GM18505 (cell line): ENCODE data around the gene NIPBL.
"Not testable (repeated sequence)": the region's sequence is repeated elsewhere in the genome, so short reads cannot be mapped to it uniquely, and the experiment has no call there.

ENCODE experiments used
- ATAC-seq: cut with Tn5 transposase; IDR thresholded peaks from one replicate; pipeline ENCODE4 v1.9.1; 2021; ENCODE audit not compliant: unreplicated experiment
- POLR2A ChIP-seq: IDR thresholded peaks from 4 replicates; pipeline ENCODE4 v1.6.1; 2011; ENCODE audit warnings: borderline replicate concordance; ENCODE audit not compliant: insufficient read depth, insufficient read length; ENCODE audit errors: extremely low read depth

The NIPBL gene

GRCh38 chr5:37071901-37072581 is 195.5 kb downstream of the NIPBL start:
- TF ChIP-seq POLR2A: no peak
- no peak for ATAC-seq

- ATAC-seq: no peak
- no peak for TF ChIP-seq POLR2A
These were observed 198.9 kb downstream of the NIPBL start for GRCh38 chr5:37075399-37075950.

GRCh38 chr5:37077146-37077545 is 200.6 kb downstream of the NIPBL start:
- TF ChIP-seq POLR2A: no peak
- ATAC-seq: no peak

GRCh38 chr5:37080697-37081096 is 204.1 kb downstream of the NIPBL start:
- ATAC-seq: no peak
- TF ChIP-seq POLR2A: no peak

GRCh38 chr5:37082977-37083376 is 206.4 kb downstream of the NIPBL start:
- ATAC-seq: not testable (repeated sequence)

GRCh38 chr5:37086026-37086425 is 209.5 kb downstream of the NIPBL start:
- not testable (repeated sequence) for ATAC-seq

- no peak for TF ChIP-seq POLR2A
- no peak for ATAC-seq
These were observed 210.1 kb downstream of the NIPBL start for GRCh38 chr5:37086466-37087173.

- no peak for TF ChIP-seq POLR2A
These were observed 211.4 kb downstream of the NIPBL start for GRCh38 chr5:37088009-37088408.

GRCh38 chr5:37090123-37090726 is 213.7 kb downstream of the NIPBL start:
- no peak for TF ChIP-seq POLR2A
- no peak for ATAC-seq

More at GRCh38 chr5:37088009-37088408, 211.4 kb downstream of the NIPBL start:
- ATAC-seq: no peak

- no peak for ATAC-seq
- TF ChIP-seq POLR2A: no peak
These were observed 214.2 kb downstream of the NIPBL start for GRCh38 chr5:37090781-37091180.

GRCh38 chr5:37093795-37094194 is 217.2 kb downstream of the NIPBL start:
- ATAC-seq: not testable (repeated sequence)

- ATAC-seq: not testable (repeated sequence)
These were observed 222.7 kb downstream of the NIPBL start for GRCh38 chr5:37099267-37099666.

GRCh38 chr5:37103302-37103701 is 226.7 kb downstream of the NIPBL start:
- TF ChIP-seq POLR2A: no peak
- no peak for ATAC-seq

- no peak for TF ChIP-seq POLR2A
- ATAC-seq: no peak
These were observed 232.8 kb downstream of the NIPBL start for GRCh38 chr5:37109338-37109737.
